ENCODE results near the gene CARF.
"Not testable (repeated sequence)": the region's sequence is repeated elsewhere in the genome, so short reads cannot be mapped to it uniquely, and the experiment has no call there.

The CARF gene

DNA sequence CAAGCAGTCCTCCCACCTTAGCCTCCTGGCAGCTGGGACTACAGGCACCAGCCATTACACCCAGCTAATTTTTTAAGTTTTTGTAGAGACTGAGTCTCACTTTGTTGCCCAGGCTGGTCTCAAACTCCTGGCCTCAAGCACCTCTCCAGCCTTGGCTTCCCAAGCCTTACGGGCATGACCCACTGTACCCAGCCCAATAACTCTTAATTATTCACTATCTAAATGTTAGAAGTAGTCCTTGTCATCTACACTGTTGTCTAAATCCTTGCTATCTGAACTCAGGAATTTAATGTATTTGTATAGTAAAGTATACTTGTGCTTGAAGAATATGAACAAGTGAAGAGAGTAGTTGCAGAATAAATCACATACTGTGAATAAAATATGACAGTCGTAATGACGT lies 64.7 kb downstream of the CARF start:
- no peak for DNase-seq (ENCODE audit: extremely low read depth, insufficient read length)
- Histone ChIP-seq H3K36me3 (ENCODE audit: control insufficient read depth, insufficient read depth, low read length) (no peaks in the 10 kb centered on the region; the same call in none of the 2 replicates), H3K4me3 (replicated peaks; ENCODE audit: low read depth, low read length) (no peak overlapping the region), H3K27me3 (replicated peaks; ENCODE audit: control insufficient read depth, insufficient read depth, low read length) (no peaks in the 10 kb centered on the region)
- TF ChIP-seq, protein P1, sequence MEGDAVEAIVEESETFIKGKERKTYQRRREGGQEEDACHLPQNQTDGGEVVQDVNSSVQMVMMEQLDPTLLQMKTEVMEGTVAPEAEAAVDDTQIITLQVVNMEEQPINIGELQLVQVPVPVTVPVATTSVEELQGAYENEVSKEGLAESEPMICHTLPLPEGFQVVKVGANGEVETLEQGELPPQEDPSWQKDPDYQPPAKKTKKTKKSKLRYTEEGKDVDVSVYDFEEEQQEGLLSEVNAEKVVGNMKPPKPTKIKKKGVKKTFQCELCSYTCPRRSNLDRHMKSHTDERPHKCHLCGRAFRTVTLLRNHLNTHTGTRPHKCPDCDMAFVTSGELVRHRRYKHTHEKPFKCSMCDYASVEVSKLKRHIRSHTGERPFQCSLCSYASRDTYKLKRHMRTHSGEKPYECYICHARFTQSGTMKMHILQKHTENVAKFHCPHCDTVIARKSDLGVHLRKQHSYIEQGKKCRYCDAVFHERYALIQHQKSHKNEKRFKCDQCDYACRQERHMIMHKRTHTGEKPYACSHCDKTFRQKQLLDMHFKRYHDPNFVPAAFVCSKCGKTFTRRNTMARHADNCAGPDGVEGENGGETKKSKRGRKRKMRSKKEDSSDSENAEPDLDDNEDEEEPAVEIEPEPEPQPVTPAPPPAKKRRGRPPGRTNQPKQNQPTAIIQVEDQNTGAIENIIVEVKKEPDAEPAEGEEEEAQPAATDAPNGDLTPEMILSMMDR (IDR thresholded peaks at IDR 0.05; ENCODE audit: insufficient read depth, low read length, poor library complexity, severe bottlenecking) = no peak

DNA sequence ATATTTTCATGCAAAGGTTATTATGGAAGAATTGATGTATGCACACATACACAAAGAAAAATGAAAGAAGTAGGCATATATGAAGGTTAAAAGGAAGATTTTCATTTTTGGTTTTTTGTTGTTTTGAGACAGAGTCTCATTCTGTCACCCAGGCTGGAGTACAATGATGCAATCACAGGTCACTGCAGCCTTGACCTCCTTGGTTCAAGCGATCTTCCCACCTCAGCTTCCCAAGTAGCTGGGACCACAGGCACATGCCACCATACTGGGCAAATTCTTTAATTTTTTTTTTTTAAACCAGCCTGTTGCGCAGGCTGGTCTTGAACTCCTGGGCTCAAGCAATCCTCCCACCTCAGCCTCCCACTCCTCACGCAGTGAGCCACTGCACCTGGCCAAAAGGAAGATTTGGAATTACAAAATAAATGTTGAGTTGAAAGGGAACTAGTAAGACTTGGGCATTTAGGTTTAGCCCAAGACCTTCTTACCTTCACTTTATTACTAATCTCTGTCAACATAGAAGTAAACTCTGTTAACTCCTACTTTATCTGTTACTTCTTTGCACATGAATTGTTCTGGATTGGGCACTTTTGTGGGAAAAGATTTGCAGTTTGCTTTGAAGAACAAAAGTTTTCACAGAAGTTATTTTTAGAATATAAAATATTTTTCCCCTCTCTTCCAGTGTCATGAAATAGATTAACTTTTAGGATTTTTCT lies 70.9 kb downstream of the CARF start:
- no peak overlapping the region for H3K4me3 ChIP-seq (replicated peaks; ENCODE audit: low read depth, low read length)
- TF ChIP-seq, protein P1 (IDR thresholded peaks at IDR 0.05; ENCODE audit: insufficient read depth, low read length, poor library complexity, severe bottlenecking) = no peak

DNA sequence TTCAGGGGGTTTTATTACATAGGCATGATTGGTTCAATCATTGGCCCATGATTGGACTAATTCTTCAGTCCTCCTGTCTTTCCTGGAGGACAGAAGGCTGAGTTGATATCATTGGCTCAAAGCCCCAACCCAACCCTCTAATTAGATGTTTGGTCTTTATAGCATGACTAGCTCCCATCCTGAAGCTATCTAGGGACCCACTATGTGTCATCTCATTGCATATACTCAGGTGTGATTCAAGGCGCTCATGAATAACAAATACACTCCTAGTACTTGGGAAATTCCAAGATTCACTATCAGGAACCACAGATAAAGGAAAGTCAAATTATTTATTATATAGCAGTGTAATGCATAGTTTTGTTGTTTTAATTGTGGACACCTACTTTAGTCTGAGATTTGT lies 77.7 kb downstream of the CARF start:
- no peak for DNase-seq (ENCODE audit: extremely low read depth, insufficient read length)
- Histone ChIP-seq H3K36me3 (ENCODE audit: control insufficient read depth, insufficient read depth, low read length) (no peaks in the 10 kb centered on the region), H3K27me3 (replicated peaks; ENCODE audit: control insufficient read depth, insufficient read depth, low read length) (no peaks in the 10 kb centered on the region), H3K4me3 (replicated peaks; ENCODE audit: low read depth, low read length) (no peak overlapping the region)
- TF ChIP-seq, protein P1 (IDR thresholded peaks at IDR 0.05; ENCODE audit: insufficient read depth, low read length, poor library complexity, severe bottlenecking) = no peak

More for the DNA sequence above, 70.9 kb downstream of the CARF start:
- DNase-seq (ENCODE audit: extremely low read depth, insufficient read length) = no peak
- no peaks in the 10 kb centered on the region; the same call in 1 of the 2 replicates for H3K36me3 ChIP-seq (ENCODE audit: control insufficient read depth, insufficient read depth, low read length)
- H3K27me3 ChIP-seq (replicated peaks; ENCODE audit: control insufficient read depth, insufficient read depth, low read length) = no peaks in the 10 kb centered on the region

DNA sequence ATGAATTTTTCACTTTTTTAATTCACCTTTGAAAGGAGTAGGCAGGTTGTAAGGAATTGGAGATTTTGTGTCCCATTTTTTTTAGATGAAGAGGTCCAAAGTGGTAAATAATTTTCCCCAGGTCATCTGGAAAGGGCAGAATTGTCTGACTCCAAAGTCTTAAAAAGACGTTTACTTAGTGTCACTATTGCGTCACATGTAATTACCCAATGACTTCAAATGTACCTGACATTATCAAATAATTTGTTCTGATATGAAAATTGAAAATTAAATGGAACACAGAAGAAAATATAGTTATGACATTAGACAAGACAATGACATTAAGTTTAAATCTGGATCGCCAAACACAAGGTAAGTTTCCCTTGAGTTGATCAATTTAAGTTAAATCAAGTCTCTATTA lies 78.4 kb downstream of the CARF start:
- Histone ChIP-seq H3K27me3 (replicated peaks; ENCODE audit: control insufficient read depth, insufficient read depth, low read length) (no peaks in the 10 kb centered on the region), H3K4me3 (replicated peaks; ENCODE audit: low read depth, low read length) (no peak overlapping the region), H3K36me3 (ENCODE audit: control insufficient read depth, insufficient read depth, low read length) (no peaks in the 10 kb centered on the region)
- TF ChIP-seq, protein P1 (IDR thresholded peaks at IDR 0.05; ENCODE audit: insufficient read depth, low read length, poor library complexity, severe bottlenecking) = no peak
- DNase-seq (ENCODE audit: extremely low read depth, insufficient read length) = no peak

DNA sequence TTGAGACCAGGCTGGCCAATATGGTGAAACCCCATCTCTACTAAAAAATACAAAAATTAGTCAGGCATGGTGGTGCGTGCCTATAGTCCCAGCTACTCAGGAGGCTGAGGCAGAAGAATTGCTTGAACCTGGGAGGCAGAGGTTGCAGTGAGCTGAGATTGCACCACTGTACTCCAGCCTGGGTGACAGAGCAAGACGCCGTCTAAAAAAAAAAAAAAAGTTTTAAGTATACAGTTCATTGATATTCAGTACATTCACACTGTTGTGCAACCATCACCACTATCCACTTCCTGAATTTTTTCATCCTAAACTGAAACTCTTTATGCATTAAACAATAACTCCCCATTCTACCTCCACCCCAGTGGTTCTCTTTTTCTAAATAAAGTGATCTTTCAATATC lies 85.0 kb downstream of the CARF start:
- H3K27me3 ChIP-seq (replicated peaks; ENCODE audit: control insufficient read depth, insufficient read depth, low read length); H3K4me3 ChIP-seq (replicated peaks; ENCODE audit: low read depth, low read length); H3K36me3 ChIP-seq (ENCODE audit: control insufficient read depth, insufficient read depth, low read length); DNase-seq (ENCODE audit: extremely low read depth, insufficient read length): not testable (repeated sequence)

DNA sequence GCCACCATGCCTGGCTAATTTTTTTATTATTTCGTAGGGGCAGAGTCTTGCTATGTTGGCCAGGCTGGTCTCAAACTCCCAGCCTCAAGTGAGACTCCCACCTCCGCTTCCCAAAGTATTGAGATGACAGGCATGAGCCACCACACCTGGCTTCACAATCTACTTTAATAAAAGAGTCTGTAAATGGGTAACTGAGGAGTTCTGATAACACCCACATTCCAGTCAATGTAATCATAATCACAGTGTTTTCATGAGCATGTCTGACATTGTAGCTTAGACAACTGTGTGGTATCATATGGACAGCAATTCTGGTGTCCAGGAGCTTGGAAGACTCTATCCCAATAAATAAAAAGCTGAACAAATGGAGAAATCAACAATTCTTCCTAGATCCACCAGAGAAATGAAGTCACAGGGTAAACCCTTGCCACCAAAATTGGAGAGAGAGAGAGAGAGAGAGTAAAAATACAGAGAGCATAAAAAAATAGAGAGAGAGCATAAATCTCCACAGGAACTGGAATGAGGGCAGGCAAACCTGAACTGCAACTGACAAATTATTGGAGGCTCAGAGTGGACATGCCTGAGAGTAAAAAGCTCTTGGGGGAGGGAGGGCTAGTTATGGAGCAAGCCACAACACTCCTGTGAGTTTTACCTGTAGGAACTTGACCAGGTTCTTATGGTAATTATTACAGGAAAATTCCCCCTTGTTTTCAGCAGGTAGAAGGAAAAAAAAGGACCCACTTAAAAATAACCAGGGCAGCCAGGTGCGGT lies 90.2 kb downstream of the CARF start:
- TF ChIP-seq, protein P1 (IDR thresholded peaks at IDR 0.05; ENCODE audit: insufficient read depth, low read length, poor library complexity, severe bottlenecking) = no peak
- Histone ChIP-seq H3K27me3 (replicated peaks; ENCODE audit: control insufficient read depth, insufficient read depth, low read length) (no peaks in the 10 kb centered on the region), H3K36me3 (ENCODE audit: control insufficient read depth, insufficient read depth, low read length) (no peaks in the 10 kb centered on the region), H3K4me3 (replicated peaks; ENCODE audit: low read depth, low read length) (no peak overlapping the region)
- DNase-seq (ENCODE audit: extremely low read depth, insufficient read length) = no peak
